GM13976 (cell line): ENCODE results near the gene FHOD3.

Experiments
- DNase-seq: peaks from one replicate; pipeline ENCODE4 v3.0.0; 2012; ENCODE audit warnings: low spot score
- CTCF ChIP-seq: IDR thresholded peaks from 2 replicates; pipeline ENCODE4 v1.5.1; 2012; ENCODE audit warnings: borderline replicate concordance, mild to moderate bottlenecking; ENCODE audit not compliant: insufficient read depth; ENCODE audit errors: extremely low read depth, missing control alignments, control extremely low read depth
- in situ Hi-C: fragments of 300-500 bp; cut with MboI; formaldehyde crosslinking; loops from one replicate; pipeline ENCODE4 v1.12.0; 2022; ENCODE audit warnings: low sequenced_read_pairs, mixed read lengths, inconsistent platforms; ENCODE audit not compliant: unreplicated experiment

The FHOD3 gene

DNA sequence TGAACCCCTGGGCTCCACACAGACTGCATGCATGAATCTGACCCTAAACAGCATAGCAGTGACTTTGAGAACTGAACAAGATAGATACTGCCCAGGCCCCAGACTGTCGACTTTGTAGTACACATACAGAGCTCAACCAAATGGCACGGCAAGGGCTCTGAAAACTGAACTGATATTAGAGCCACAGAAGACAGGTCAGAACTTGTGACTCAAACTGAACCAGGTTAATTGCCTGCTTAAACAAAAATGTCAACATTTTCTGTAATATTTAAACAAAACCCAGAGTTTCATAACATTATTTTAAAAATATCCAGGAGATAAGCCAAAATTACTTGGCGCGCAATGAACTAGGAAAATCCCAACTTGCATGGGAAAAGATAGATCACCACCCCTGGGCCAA lies 271.0 kb downstream of the FHOD3 start:
- no peak for TF ChIP-seq CTCF
- in situ Hi-C loops: no loop called here
- DNase-seq: no peak

- DNase-seq: no peak
- TF ChIP-seq CTCF: peak; percentile 47
- in situ Hi-C loops: no loop called here
These were observed 274.8 kb downstream of the FHOD3 start for GRCh38 chr18:36572135-36572856.

GRCh38 chr18:36576339-36576738 lies 278.8 kb downstream of the FHOD3 start:
- DNase-seq: no peak
- in situ Hi-C loops: no loop called here
- TF ChIP-seq CTCF: no peak

- DNase-seq: no peak
- in situ Hi-C loops: no loop called here
- TF ChIP-seq CTCF: no peak
These were observed 281.6 kb downstream of the FHOD3 start for GRCh38 chr18:36578871-36579710.

DNA sequence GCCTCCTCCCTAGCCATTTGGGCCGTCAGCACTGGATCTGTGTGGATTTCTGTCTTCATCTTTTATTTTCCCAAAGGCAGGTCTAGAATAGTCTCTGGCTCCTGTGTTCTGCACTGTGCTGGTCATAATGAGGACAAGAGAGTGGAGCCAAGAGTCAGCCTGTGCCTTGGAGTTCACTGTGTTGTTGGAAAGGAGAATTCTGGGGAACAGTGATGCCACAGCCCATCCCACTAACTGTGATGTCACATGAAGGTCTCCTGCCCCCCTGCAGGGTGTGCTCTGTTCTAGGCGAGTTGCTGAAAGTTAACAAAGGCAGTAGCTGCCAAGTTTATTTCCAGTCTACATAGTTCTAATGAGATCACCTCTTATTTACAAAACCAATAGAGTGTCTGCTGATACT lies 282.8 kb downstream of the FHOD3 start:
- TF ChIP-seq CTCF: no peak
- in situ Hi-C loops: no loop called here
- DNase-seq: no peak

- DNase-seq: no peak
- TF ChIP-seq CTCF: no peak
- in situ Hi-C loops: no loop called here
These were observed 283.6 kb downstream of the FHOD3 start for GRCh38 chr18:36580874-36581750.
